B cell (primary cell): Measurements from ENCODE around the gene ANXA1.
A peak's percentile ranks its signal among the peaks of the same experiment; 100 is the strongest.

ENCODE experiments used
- CTCF ChIP-seq: fragments of 200-600 bp; IDR thresholded peaks from one replicate; pipeline ENCODE4 v1.8.0; 2022; ENCODE audit warnings: antibody characterized with exemption, mild to moderate bottlenecking
- EZH2 ChIP-seq: IDR thresholded peaks from 2 replicates; pipeline ENCODE4 v1.6.1; 2012; ENCODE audit warnings: borderline replicate concordance, low read depth, mild to moderate bottlenecking, moderate library complexity, low read length; ENCODE audit not compliant: insufficient read depth, poor library complexity, severe bottlenecking

DNA sequence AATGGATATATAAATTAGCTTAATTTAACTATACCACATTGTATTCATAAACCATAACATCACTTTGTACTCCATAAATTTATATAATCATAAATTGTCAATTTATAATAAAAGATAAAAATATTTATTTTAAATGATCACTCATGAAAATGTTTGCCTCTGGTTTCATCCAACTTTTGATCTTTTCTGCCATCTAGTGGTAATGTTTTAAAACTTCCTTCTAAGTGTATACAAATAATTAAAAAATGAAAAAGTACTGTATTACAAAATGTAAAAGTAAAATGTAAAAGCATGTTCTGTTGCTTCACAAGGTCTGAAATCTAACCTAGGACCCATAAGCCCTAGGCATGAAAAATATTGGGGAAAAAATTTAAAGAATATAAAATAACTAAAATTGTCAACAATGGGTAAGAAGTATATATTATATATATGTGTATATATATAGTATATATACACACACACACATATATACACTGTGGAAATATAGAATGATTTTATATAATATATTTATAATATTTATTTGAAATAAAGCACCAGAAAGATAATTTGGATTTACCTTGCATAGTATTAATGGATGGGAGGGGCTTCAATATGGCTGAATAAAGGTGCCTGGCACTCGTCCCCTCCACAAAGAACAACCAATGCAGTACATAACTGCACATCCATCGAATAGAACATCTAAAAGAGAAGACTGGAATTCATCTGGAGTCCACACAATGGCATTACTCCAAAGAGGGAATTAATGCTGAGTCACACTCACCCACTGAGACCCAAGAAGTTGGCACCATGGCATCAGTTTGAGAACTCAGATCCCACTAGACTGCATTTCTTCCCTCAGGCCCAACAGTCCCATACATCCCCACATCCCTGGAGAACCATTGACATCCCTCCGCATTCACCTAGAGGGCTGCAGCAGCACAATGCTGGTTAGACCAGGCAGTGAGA lies 32.5 kb downstream of the ANXA1 start:
- peak; percentile 79 for TF ChIP-seq CTCF
- no peak for TF ChIP-seq EZH2
